Ramos (cell line): Measurements from ENCODE around the gene FCN2.
"Not testable (repeated sequence)": the region's sequence is repeated elsewhere in the genome, so short reads cannot be mapped to it uniquely, and the experiment has no call there.

ENCODE experiments used
- in situ Hi-C: fragments of 300-500 bp; cut with MboI; formaldehyde crosslinking; loops from one replicate; pipeline ENCODE4 v1.14.3; 2022; ENCODE audit warnings: low sequenced_read_pairs; ENCODE audit not compliant: unreplicated experiment

Gene FCN2

DNA sequence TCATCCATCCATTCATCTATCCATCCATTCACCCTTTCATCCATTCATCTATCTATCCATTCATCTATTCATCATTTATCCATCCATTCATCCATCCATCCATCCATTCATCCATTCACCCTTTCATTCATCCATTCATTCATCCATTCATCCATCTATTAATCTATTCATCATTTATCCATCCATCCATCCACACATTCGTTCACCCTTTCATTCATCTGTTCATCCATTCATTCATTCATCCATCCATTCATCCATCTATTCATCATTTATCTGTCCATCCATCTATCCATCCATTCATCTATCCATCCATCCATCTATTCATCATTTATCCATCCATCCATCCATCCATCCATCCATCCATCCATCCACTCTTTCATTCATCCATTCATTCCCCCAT is 33.9 kb upstream of the FCN2 start:
- in situ Hi-C loops: no loop called here

DNA sequence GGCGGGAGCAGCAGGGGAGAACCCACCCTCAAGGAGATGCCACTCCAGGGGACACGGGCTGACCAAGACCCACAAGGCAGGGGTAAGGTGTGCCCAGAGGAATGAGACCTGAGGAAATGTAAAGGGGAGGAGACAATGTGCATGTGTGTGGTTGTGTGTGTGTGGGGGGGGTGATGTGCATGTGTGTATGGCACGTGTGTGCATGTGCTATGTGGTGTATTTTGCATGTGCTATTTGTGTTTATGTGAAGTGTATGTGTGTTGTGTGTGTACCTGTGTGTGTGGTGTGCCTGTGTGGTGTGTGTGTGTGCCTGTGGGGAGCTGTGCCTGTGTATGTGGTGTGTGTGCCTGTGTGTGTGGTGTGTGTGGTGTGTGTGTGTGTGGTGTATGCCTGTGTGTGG is 33.5 kb upstream of the FCN2 start:
- in situ Hi-C loops: no loop called here

DNA sequence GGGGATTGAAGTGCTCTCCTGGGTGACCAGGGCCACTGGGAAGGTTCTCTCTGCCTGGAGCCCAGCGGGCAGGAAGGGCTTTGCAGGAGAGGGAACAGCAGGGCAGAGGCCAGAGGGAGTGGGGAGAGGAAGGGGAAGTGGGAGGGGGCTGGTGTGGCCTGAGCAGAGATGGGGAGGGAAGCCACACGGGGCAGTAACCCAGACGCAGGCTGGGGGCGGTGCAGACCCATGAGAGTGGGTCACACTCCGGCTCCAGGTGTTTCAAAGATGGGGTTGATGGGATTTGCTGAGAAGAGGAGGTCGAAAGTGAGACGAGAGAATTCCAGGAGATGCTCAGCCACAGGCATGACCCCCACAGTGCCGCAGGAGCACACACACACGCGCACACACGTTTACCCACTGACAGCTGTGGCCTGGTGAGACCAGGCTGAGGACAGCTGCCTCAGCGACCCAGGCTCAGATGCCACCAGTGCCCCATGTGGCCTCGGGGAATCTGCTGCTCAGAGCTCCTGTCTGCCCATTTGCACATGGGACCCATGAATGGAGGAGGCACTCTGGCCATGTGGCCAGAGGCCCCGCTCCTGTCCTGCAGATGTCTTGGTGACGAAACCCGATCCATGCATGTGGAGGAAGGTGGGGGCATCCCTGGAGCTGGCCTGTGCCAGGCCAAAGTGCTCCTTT is 32.7 kb upstream of the FCN2 start:
- in situ Hi-C loops: no loop called here

DNA sequence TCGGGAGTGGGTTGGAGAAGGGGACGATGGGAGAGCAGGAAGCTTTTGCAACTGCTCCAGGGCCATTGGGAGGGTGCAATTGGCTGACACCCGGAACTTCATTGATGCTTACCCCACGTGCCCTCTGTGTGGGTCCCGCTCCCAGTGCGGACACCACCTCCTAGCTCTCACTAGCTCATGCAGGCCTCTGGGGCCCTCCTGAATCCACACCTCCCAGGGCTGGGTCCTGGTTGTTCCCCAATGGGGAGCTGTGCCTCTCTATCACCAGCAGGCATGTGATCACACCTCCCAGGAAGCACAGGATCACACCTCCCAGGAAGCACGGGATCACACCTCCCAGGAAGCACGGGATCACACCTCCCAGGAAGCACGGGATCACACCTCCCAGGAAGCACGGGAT is 32.1 kb upstream of the FCN2 start:
- in situ Hi-C loops: no loop called here

DNA sequence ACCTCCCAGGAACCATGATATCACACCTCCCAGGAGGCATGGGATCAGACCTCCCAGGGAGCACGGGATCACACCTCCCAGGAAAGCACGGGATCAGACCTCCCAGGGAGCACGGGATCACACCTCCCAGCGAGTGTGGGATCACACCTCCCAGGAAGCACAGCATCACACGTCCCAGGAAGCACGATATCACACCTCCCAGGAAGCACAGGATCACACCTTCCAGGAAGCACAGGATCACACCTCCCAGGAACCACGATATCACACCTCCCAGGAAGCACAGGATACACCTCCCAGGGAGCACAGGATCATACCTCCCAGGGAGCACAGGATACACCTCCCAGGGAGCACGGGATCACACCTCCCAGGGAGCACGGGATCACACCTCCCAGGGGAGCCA is 30.0 kb upstream of the FCN2 start:
- in situ Hi-C loops: no loop called here

DNA sequence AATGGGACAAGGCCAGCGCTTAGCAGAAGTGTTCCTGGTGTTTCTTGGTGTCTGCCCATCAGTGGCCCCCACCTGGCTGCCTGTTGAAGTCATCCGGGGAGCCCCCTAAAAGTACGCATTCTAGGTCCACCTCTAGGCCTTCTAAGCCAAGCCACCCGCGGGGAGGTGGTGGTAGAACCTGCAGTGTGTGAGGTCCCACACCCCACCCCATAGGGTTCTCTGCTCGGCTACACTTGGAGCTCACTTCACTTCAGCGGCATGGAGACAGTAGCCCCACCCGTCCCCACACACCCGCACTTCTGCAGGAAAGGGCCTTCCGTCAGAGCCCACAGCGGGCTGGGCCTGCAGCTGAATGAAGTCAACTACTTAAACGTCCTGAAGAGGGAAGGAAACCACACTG is 29.6 kb upstream of the FCN2 start:
- in situ Hi-C loops: no loop called here

DNA sequence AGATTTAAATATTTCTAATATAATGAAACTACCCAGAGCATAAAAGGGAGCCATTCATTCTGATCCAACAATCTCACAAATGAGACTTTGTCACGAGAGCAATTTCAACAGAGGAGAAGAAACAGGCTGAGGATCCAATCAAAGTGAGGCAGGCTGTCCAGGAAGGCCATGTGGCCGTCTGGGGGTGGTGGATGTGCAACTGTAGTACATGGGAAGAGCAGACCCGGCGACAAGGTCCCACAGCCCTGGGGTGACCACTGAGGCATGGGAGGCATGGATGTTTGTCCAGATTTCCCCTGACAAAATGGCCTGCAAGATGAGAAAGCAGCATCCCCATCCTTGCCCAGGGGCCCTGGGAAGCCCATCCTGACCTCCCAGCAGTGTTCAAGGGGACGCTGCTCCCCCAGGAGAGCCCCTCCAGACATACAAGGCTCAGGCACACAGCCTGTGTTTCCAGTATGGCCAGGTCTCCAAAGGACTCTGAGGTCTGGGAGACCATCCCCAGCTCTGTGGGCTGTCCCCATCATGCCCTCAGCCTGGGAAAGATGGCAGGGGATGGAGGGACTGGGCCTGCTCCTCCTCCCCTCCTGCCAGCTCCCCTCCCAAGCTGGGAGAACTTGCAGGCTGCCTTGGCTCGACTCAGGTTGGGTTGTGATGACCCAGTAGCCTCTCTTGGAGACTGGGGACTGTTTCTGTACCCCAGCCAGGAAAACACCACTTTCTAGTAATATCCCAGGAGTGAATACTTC is 27.5 kb upstream of the FCN2 start:
- in situ Hi-C loops: no loop called here

DNA sequence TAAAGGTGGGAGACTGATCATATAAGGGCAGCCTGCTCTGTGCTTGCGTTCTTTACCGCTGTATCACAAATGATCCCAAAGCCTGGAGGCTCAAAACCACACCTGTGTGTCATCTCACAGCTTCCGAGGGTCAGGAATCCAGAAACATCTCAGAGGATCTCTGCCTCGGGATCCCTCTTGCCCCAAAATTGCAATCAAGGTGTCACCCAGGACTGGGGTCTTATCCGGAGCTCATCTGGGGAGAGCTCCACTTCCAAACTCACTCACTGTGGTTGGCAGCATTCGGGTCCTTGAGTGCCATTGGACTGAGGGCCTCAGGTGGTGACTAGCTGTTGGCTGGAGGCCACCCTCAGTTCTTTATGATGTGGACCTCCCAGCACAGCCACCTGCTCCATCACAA is 26.7 kb upstream of the FCN2 start:
- in situ Hi-C loops: no loop called here

DNA sequence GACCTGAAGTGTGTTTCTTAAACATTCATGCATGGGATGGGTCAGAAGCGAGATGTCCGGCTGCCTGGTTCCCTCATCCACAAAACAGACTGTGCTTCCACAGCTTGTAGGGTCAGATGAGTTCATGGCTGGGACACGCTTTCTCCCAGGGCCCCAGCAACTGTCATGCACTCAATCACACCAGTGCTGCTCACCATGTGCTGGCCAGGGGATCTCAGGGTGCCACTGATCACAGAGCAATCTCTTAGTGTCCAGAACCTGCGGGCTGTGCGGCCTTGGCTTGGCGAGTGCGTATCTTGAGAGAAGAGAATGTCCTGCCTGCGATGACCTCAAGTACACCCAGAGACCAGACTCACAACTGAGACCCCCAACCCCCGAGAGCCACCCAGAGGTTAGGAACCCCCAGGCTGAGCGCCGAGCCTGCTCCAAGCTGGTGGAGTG is 26.0 kb upstream of the FCN2 start:
- in situ Hi-C loops: no loop called here

DNA sequence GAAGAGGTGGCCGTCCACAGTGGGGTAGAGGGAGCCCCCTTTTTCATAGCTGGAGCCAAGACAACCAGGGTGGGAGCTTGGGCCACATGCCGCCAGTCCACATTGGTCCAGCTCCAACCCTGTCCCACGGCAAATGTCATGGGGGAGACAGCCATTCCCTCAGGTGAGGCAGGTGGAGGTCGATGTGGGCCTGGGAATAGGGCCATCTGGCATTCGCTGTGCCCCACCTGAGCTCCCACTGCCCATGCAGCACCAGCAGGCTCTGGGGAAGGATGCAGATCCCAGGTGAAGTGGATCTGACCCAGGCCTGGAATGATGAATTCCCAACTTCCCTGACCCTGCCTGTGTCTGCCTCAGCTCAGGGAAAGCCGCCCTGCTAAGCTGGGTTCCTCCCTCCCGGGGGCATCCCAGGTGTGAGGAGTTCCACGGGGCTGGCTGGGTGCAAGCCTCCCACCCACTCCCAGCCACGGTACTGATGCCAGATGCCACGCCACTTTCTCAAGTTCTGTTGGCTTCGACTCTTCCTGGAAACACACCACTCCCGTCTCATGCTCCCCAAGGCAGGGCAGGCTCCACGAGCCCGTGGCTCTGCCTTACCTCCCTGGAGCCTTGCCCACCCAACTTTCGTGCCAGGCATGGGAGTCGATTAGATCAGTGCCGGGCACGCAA is 25.2 kb upstream of the FCN2 start:
- in situ Hi-C loops: no loop called here

DNA sequence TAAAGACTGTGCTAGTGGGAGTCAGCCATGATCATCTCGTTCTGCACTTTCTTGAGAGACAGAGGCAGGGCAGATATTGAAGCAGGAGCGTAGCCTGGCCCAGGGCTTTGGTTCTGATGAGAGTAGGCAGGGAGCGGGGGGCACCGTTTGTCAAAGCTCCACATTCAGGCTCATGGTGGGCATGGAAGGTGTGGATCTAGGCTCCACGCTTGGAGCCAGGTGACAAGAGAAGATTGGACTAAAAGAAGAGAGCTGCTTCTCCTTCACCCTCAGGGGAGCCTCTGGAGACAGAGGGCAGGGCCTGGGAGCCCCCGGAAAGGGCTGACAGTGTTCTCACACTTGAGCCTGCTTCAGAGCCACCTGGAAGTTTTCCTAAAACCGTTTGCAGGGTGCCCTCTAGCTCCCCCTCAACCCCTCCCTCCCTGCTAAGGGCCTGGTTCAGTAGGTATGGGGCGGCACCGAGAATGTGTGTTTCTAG is 24.7 kb upstream of the FCN2 start:
- in situ Hi-C loops: no loop called here

DNA sequence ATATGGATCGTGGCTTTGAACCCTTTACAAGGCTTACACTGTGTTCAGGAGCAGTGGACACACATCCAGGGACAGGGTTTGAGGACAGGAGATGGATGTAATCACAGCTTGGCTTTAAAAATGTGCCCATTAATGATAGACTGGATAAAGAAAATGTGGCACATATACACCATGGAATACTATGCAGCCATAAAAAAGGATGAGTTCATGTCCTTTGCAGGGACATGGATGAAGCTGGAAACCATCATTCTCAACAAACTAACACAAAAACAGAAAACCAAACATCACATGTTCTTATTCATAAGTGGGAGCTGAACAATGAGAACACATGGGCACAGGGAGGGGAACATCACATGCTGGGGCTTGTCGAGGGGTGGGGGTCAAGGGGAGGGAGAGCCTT is 23.2 kb upstream of the FCN2 start:
- in situ Hi-C loops: not testable (repeated sequence)

DNA sequence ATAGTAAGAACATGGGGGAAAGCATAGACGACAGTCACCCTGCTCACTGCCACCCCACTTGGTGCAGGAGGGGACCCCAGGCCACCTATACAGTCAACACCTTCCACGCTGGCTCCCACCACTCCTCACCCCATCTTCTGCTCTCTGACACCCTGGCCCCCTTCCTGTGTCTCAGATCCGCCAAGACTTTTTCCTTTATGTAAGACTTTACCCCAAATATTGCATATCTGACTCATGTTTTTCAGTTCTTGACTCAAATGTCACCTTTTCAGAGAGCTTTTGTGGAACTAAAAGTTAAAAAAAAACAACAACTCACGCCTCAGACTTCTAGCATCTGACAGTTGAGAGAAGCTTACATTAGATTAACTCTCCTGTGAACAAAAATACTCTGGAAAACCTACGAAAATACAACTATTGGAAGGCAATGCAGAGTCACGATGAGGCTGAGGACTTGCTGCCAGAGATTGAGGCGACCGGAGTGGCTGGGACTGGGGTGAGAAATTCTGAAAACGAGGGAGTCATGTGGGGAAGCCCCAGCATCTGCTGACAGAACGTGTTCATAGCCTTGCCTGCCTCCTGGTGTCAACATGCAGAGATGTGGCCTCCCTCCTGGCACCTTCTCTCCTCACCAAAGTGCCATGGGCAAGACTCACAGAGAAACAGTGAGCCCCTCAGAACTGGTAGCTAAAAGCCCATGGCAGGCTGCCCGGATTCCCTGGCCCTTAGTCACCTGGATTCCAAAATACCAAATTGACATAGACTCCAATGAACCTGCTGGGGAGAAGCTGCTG is 22.4 kb upstream of the FCN2 start:
- in situ Hi-C loops: no loop called here

DNA sequence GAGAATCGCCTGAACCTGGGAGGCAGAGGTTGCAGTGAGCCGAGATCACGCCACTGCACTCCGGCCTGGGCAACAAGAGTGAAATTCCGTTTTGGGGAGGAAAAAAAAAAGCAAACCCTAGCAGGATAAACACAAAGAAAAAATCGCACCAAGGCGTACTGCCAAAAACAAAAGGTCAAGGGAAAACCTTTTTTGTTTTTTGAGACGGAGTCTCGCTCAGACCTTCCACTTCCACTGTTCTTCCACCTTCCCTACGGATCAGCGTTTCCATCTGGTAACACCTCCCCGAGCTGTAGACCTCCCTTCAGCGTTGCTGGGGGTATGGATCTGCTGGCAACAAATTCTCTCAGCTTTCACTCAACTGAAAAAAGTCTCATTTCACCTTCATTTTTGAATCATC is 20.1 kb upstream of the FCN2 start:
- in situ Hi-C loops: no loop called here

DNA sequence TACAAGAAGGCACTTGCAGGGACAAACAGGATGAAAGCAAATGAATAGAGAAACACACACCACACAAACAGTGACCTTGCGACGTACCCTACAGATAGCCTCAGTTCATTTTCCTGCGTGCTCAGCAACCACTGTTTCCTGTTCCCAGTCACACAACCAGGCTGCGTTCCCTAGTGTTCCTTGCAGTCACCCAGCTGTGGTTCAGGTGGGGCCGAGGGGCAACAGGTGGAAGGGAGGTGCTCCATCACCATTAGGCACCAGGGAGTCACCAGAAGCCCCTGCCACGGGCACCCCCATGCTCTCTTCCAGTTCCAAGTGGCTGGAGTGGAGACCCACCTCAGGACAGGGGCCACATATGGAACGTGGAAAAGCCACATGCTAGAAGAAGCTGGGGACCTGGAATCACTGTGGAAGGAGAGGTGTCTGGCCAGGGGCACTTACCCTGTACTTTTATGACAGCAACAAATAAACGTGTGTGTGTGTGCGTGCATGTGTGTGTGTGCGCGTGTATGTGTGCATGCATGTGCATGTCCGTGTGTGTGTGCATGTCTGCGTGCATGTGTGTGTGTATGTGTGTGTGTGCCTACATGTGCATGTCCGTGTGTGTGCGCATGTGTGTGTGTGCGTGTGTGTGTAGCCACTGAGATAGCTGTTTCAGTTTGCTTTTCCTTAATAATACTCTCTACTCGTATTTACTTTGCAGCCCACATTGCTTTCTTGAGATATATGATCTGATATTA is 18.8 kb upstream of the FCN2 start:
- in situ Hi-C loops: no loop called here

DNA sequence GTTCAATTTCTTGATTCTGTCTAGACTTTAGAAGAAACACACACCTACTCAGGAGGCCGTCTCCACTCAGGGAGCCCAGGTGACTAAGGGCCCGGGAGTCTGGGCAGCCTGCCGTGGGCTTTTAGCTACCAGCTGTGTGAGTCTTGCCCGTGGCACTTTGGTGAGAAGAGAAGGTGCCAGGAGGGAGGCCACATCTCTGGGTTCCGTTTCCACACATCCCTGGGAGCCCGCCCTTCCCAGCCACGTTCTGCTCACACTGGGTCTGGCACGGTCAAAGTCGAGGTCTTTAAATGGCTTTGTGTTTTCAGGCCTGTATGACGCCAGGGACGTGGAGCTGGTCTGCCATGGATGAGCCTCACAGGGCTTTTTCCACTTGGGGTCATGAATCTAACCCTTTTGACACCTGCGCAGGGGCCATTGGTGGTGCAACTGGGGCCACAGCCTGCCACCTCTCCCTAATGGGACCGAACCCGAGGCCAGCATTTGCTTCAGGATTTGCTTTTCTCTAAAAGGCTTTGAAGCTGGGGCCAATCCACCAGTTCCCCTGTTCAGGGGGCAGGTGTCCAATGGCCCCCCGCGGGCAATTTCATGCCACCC is 17.2 kb upstream of the FCN2 start:
- in situ Hi-C loops: no loop called here

DNA sequence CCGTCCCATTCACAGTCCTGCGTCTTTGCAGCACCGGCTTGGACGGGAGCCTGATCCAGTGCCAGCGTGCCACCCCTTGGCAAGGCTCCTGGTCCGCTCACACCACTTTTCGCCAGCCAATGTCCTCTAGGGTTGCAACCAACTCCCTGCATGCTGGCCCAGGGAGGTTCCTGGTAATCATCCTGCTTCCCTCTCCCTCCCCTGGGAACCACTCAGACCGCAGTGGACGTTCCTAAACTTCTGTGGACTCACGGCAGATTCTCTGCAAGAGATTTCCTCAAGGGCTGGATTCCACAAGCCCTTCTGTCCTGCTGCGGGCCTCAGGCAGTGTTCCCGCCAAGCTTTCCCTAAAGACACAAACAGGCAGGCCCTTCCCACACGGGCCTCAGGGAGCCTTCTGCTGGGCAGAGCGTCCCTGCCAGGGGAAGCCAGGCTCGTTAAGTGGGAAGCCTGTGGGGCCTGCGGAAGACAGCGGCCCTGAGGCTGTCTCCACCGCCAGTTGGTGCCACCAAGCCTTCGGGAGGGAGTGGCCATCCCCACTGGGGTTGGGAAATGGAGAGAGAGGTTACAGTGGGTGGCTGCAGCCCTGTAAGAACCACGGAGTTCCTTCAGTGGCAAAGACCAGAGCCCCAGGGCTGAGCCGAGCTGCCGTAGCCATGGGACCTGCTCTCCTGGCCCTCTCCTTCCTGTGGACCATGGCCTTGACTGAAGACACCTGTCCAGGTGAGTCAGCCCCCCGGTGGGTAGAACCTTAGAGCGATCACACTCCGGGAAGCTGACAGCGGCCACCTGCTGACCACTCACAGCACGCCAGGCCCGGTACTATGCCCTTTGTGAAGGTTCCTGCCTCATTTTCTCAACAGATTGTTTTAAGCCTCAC is 16.4 kb upstream of the FCN2 start:
- in situ Hi-C loops: no loop called here

DNA sequence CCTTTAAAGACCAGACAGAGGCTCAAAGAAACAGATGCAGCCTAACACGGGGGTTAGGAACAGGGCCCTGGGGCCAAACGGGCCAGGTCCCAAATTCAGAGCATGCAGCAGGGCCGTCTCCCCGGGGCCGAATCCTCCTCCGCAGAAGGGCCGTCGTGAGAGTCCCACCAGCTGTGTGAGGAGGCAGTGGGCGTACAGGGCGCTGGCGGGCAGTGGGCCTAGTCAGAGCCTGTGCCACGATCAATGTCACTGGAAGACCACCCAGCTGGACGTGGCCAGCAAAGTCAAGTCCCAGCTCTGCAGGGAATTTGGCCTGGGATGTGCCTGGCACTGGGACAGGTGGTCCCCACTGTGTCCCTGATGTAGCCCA is 15.8 kb upstream of the FCN2 start:
- in situ Hi-C loops: no loop called here
